ENCODE results near the gene MAP2K3.
A peak's percentile ranks its signal among the peaks of the same experiment; 100 is the strongest.

Gene MAP2K3

DNA sequence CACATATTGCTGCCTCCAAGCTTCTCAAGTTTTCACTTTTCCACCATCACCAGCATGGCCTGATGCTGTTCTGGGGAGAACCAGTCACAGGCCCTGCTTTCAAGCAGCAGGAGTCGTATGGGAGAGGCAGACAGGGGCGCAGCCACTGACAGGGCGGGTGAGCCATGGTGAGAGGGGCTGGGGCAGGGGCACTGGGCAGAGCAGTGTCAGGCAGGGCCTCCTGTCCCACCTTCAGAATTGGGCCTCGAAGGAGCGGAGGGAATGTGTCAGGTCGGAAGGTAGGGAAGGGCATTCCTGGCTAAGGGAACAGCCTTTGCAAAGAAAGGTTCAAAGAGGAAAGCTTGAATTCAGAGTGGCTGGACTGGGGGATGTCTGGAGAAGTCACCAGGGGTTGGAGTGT, 4.9 kb upstream of the MAP2K3 start:
- H3K4me1 ChIP-seq (ENCODE audit: control insufficient read depth, insufficient read depth, low read length) = peaks cover 9% of the 10 kb centered on the region
- H3K27ac ChIP-seq (ENCODE audit: extremely low read depth, low read depth, low read length) = no peak overlapping the region
- no peak for TF ChIP-seq ZNF16 (tag by site-specific recombination; IDR thresholded peaks at IDR 0.05; ENCODE audit: low read depth)
- no peak for TF ChIP-seq ZNF24 (tag by site-specific recombination; IDR thresholded peaks at IDR 0.05)
- no peak for TF ChIP-seq IKZF3 (tag by site-specific recombination; IDR thresholded peaks at IDR 0.05)
- no peak for TF ChIP-seq ZBTB17 (tag by site-specific recombination; IDR thresholded peaks at IDR 0.05)
- no peak for TF ChIP-seq ZNF560 (tag by site-specific recombination; IDR thresholded peaks at IDR 0.05; ENCODE audit: borderline replicate concordance)
- TF ChIP-seq ZNF623 (tag by site-specific recombination; IDR thresholded peaks at IDR 0.05) = no peak
- no peak for TF ChIP-seq ZNF585B (tag by site-specific recombination; IDR thresholded peaks at IDR 0.05)
- TF ChIP-seq, protein P1, sequence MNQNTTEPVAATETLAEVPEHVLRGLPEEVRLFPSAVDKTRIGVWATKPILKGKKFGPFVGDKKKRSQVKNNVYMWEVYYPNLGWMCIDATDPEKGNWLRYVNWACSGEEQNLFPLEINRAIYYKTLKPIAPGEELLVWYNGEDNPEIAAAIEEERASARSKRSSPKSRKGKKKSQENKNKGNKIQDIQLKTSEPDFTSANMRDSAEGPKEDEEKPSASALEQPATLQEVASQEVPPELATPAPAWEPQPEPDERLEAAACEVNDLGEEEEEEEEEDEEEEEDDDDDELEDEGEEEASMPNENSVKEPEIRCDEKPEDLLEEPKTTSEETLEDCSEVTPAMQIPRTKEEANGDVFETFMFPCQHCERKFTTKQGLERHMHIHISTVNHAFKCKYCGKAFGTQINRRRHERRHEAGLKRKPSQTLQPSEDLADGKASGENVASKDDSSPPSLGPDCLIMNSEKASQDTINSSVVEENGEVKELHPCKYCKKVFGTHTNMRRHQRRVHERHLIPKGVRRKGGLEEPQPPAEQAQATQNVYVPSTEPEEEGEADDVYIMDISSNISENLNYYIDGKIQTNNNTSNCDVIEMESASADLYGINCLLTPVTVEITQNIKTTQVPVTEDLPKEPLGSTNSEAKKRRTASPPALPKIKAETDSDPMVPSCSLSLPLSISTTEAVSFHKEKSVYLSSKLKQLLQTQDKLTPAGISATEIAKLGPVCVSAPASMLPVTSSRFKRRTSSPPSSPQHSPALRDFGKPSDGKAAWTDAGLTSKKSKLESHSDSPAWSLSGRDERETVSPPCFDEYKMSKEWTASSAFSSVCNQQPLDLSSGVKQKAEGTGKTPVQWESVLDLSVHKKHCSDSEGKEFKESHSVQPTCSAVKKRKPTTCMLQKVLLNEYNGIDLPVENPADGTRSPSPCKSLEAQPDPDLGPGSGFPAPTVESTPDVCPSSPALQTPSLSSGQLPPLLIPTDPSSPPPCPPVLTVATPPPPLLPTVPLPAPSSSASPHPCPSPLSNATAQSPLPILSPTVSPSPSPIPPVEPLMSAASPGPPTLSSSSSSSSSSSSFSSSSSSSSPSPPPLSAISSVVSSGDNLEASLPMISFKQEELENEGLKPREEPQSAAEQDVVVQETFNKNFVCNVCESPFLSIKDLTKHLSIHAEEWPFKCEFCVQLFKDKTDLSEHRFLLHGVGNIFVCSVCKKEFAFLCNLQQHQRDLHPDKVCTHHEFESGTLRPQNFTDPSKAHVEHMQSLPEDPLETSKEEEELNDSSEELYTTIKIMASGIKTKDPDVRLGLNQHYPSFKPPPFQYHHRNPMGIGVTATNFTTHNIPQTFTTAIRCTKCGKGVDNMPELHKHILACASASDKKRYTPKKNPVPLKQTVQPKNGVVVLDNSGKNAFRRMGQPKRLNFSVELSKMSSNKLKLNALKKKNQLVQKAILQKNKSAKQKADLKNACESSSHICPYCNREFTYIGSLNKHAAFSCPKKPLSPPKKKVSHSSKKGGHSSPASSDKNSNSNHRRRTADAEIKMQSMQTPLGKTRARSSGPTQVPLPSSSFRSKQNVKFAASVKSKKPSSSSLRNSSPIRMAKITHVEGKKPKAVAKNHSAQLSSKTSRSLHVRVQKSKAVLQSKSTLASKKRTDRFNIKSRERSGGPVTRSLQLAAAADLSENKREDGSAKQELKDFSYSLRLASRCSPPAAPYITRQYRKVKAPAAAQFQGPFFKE (tag by site-specific recombination; IDR thresholded peaks at IDR 0.05; ENCODE audit: borderline replicate concordance) = no peak
- TF ChIP-seq ZXDB (tag by site-specific recombination; IDR thresholded peaks at IDR 0.05) = no peak
- CTCF ChIA-PET = interaction anchor here (0.6 to 5.1 kb wide), 18 partner anchors 8 to 238 kb away, joined by 3 to 63 read pairs (median 4); partner anchors contain the start of genes DHRS7B and TMEM11
- H3K4me3 ChIP-seq (ENCODE audit: low read depth, low read length) = no peak overlapping the region
- POLR2A ChIA-PET = interaction anchor here (1.4 kb wide), 1 partner anchor 27 kb away, joined by 7 read pairs; the partner anchor contains the start of gene NATD1
- no peaks in the 10 kb centered on the region for H3K9me3 ChIP-seq (ENCODE audit: control insufficient read depth, insufficient read depth, low read depth, low read length)
- no peaks in the 10 kb centered on the region for H3K36me3 ChIP-seq (ENCODE audit: control insufficient read depth in 2 of 2, insufficient read depth in 1 of 2, low read length in 2 of 2)

DNA sequence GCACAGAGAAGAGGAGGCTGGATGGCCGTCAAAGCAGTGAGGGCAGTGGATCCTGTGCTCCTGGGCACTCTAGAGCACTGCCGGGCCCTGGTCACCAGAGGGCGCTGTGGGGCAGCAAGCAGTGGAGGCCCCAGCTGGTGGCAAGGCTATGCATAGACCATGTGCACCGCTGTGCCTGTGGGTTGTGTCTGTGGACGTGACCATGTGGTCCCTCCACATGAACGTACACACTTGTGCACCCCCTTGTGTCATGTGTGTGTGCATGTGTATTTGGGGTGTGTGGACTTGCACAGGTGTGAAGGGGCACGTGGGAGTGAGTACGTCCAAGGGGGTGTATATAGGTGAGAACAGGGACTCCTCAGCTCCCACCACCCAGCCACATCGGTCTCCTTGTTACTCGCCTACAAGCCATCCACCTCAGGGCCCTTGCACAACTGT, 4.4 kb upstream of the MAP2K3 start:
- CTCF ChIA-PET = interaction anchor here (0.6 to 5.1 kb wide), 16 partner anchors 8 to 232 kb away, joined by 3 to 63 read pairs (median 5); partner anchors contain the start of gene TMEM11
- Histone ChIP-seq H3K36me3 (ENCODE audit: control insufficient read depth in 2 of 2, insufficient read depth in 1 of 2, low read length in 2 of 2) (no peaks in the 10 kb centered on the region), H3K9me3 (ENCODE audit: control insufficient read depth, insufficient read depth, low read depth, low read length) (no peaks in the 10 kb centered on the region), H3K4me1 (ENCODE audit: control insufficient read depth, insufficient read depth, low read length) (peaks cover 8% of the 10 kb centered on the region), H3K4me3 (ENCODE audit: low read depth, low read length) (no peak overlapping the region), H3K27ac (ENCODE audit: extremely low read depth, low read depth, low read length) (no peak overlapping the region)
- POLR2A ChIA-PET = interaction anchor here (1.4 kb wide), 1 partner anchor 27 kb away, joined by 7 read pairs; the partner anchor contains the start of gene NATD1
- TF ChIP-seq ZSCAN16 (tag by site-specific recombination; IDR thresholded peaks at IDR 0.05) = no peak
- TF ChIP-seq ZFP37 (tag by site-specific recombination; IDR thresholded peaks at IDR 0.05) = 0 out of 2 replicates have a peak, but pooled peaks have one; percentile 53
- TF ChIP-seq, protein P2, sequence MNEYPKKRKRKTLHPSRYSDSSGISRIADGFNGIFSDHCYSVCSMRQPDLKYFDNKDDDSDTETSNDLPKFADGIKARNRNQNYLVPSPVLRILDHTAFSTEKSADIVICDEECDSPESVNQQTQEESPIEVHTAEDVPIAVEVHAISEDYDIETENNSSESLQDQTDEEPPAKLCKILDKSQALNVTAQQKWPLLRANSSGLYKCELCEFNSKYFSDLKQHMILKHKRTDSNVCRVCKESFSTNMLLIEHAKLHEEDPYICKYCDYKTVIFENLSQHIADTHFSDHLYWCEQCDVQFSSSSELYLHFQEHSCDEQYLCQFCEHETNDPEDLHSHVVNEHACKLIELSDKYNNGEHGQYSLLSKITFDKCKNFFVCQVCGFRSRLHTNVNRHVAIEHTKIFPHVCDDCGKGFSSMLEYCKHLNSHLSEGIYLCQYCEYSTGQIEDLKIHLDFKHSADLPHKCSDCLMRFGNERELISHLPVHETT (tag by site-specific recombination; IDR thresholded peaks at IDR 0.05) = 0 out of 2 replicates have a peak, but pooled peaks have one; percentile 20
- peak; percentile 40; the same call in 1 of the 2 replicates for TF ChIP-seq ZNF501 (tag by site-specific recombination; IDR thresholded peaks at IDR 0.05)
- no peak for TF ChIP-seq ZBTB1 (tag by site-specific recombination; IDR thresholded peaks at IDR 0.05)
- TF ChIP-seq ZBTB8A (tag by site-specific recombination; IDR thresholded peaks at IDR 0.05) = no peak
- no peak; the same call in 1 of the 2 replicates for TF ChIP-seq ZFHX2 (tag by site-specific recombination; conservative IDR thresholded peaks at IDR 0.05)
- TF ChIP-seq, protein P3, sequence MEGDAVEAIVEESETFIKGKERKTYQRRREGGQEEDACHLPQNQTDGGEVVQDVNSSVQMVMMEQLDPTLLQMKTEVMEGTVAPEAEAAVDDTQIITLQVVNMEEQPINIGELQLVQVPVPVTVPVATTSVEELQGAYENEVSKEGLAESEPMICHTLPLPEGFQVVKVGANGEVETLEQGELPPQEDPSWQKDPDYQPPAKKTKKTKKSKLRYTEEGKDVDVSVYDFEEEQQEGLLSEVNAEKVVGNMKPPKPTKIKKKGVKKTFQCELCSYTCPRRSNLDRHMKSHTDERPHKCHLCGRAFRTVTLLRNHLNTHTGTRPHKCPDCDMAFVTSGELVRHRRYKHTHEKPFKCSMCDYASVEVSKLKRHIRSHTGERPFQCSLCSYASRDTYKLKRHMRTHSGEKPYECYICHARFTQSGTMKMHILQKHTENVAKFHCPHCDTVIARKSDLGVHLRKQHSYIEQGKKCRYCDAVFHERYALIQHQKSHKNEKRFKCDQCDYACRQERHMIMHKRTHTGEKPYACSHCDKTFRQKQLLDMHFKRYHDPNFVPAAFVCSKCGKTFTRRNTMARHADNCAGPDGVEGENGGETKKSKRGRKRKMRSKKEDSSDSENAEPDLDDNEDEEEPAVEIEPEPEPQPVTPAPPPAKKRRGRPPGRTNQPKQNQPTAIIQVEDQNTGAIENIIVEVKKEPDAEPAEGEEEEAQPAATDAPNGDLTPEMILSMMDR (tag by site-specific recombination; IDR thresholded peaks at IDR 0.05) = peak; percentile 98
- TF ChIP-seq ZFP69B (tag by site-specific recombination; IDR thresholded peaks at IDR 0.05) = peak; percentile 32; the same call in 1 of the 2 replicates
- TF ChIP-seq, protein P4, sequence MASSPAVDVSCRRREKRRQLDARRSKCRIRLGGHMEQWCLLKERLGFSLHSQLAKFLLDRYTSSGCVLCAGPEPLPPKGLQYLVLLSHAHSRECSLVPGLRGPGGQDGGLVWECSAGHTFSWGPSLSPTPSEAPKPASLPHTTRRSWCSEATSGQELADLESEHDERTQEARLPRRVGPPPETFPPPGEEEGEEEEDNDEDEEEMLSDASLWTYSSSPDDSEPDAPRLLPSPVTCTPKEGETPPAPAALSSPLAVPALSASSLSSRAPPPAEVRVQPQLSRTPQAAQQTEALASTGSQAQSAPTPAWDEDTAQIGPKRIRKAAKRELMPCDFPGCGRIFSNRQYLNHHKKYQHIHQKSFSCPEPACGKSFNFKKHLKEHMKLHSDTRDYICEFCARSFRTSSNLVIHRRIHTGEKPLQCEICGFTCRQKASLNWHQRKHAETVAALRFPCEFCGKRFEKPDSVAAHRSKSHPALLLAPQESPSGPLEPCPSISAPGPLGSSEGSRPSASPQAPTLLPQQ (tag by site-specific recombination; IDR thresholded peaks at IDR 0.05) = peak; percentile 49; the same call in 1 of the 2 replicates
- TF ChIP-seq ZBTB17 (tag by site-specific recombination; IDR thresholded peaks at IDR 0.05) = peak; percentile 55
- no peak for TF ChIP-seq ZNF560 (tag by site-specific recombination; IDR thresholded peaks at IDR 0.05; ENCODE audit: borderline replicate concordance)
- no peak for TF ChIP-seq ZNF391 (tag by site-specific recombination; IDR thresholded peaks at IDR 0.05; ENCODE audit: borderline replicate concordance, low read depth)
- TF ChIP-seq ZNF202 (tag by site-specific recombination; IDR thresholded peaks at IDR 0.05; ENCODE audit: borderline replicate concordance) = no peak

Measured in HEK293 (cell line).